HL-60 (cell line): ENCODE measurements around the gene CIAO3.

Source experiments
- DNase-seq, 2 experiments: peaks; one replicate each; pipeline ENCODE4 v3.0.0-alpha.2; 2010 to 2020; ENCODE audit warnings: low read depth in 1 of 2, low spot score in 1 of 2
- H3K27ac ChIP-seq: fragments of 250-450 bp; sonication (Bioruptor Pico); replicated peaks from 2 replicates; pipeline ENCODE4 v1.5.1; 2020; ENCODE audit warnings: mild to moderate bottlenecking, moderate library complexity
- H3K27me3 ChIP-seq: fragments of 250-450 bp; sonication (Bioruptor Pico); 2 replicates; pipeline ENCODE4 v1.5.1; 2021; ENCODE audit warnings: mild to moderate bottlenecking, moderate library complexity; ENCODE audit not compliant: insufficient read depth, poor library complexity, severe bottlenecking
- H3K4me3 ChIP-seq: replicated peaks from 2 replicates; pipeline ENCODE4 v1.5.1; 2011; ENCODE audit warnings: mild to moderate bottlenecking, control low read depth, low read length; ENCODE audit not compliant: insufficient read depth
- CTCF ChIP-seq: IDR thresholded peaks from one replicate; pipeline ENCODE4 v1.5.1; 2011; ENCODE audit warnings: low read length, control low read depth, inconsistent platforms; ENCODE audit not compliant: insufficient read depth
- GABPA ChIP-seq: IDR thresholded peaks from 2 replicates; pipeline ENCODE4 v1.6.1; 2012; ENCODE audit warnings: low read depth
- POLR2AphosphoS5 ChIP-seq: IDR thresholded peaks from 2 replicates; pipeline ENCODE4 v1.6.1; 2012; ENCODE audit warnings: low read depth
- REST ChIP-seq: IDR thresholded peaks from 2 replicates; pipeline ENCODE4 v1.6.1; 2012; ENCODE audit warnings: low read depth; ENCODE audit not compliant: insufficient replicate concordance
- SPI1 ChIP-seq: IDR thresholded peaks from 2 replicates; pipeline ENCODE4 v1.6.1; 2012; ENCODE audit warnings: low read depth, mild to moderate bottlenecking, borderline replicate concordance

CIAO3 gene

DNA sequence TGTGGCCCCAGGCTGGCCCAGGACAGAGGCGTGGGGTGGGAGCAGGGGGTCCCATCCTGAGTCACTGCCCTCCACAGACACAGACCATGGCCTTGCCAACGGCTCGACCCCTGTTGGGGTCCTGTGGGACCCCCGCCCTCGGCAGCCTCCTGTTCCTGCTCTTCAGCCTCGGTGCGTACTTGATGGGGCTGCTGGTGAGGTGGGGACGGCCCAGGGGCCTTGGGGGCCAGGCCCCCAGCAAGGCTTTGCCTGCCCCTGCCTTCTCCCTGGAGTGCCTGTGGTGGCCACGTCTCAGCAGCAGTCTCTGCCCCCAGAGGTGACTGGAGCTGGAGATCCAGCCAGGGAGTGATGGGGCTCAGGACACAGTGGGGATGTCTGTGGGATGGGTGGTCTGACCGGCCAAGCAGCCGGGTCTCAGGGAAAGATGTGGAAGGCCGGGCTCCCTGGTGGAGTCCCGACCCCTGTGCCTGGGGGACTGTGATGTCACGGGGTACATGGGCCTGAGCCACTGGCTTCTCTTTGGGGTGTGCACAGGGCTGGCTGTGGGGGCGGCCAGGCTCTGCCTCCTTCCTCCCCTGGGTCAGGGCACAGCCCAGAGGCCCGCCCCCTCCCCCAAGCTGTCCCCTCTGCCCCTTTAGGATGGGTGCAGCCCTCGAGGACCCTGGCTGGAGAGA is 21.9 kb upstream of the CIAO3 start:
- Histone ChIP-seq H3K4me3 (no peak overlapping the region), H3K27ac (no peak overlapping the region), H3K27me3 (no peaks in the 10 kb centered on the region)
- no peak for TF ChIP-seq GABPA
- no peak for TF ChIP-seq REST
- no peak for TF ChIP-seq SPI1
- no peak for TF ChIP-seq CTCF
- TF ChIP-seq POLR2AphosphoS5: no peak
- no peak for DNase-seq

DNA sequence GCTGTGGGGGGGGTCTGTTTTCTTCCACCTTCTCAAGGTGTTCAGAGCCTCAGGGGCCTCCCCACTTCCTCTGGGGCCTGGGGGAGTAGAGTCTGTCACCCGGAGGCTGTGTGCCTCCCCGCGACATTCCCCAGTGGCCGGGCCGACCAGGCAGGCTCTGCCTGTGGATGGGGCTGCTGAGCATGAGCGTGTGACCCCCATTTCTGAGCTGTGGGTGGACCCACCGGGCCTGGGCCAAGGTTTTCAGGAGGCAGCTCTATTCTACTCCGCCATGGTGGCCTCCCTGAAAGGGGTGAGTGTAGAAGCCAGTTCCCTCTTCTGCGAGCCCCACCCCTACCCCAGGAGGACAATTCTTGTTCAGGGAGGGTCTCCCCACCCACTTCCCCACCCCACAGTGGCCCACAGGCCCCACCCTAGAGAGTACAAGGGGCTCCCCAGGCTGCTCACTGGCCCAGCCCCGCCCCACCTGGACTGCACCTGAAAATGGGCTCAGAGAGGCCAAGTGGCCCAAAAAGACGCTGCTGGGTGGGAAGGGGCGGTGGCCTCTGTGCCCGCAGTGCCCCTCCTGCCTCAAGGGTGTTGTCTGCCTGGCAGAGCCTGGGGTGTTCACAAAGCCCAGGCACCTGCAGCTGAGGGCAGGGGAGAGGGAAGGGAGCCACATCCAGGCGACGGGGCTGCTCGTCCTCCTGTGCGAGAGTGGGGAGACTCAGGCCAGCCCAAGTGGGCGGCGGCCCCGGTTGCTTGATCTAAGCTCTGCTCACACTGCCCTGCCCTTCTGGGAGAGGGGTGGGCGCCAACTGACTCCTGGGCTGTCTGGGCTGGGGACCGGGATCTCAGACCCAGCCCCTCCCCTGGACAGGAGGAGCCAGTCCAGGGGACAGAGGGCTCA is 21.1 kb upstream of the CIAO3 start:
- DNase-seq: no peak
- no peak overlapping the region for H3K4me3 ChIP-seq
- H3K27me3 ChIP-seq: no peaks in the 10 kb centered on the region
- no peak overlapping the region for H3K27ac ChIP-seq
- TF ChIP-seq GABPA (no peak), POLR2AphosphoS5 (no peak), CTCF (no peak), SPI1 (no peak), REST (no peak)

- TF ChIP-seq CTCF (no peak), POLR2AphosphoS5 (no peak), SPI1 (no peak), REST (no peak)
- DNase-seq: no peak
- no peaks in the 10 kb centered on the region for H3K27me3 ChIP-seq
- no peak within 1 kb of the TSS for H3K27ac ChIP-seq
- H3K4me3 ChIP-seq: no peak within 1 kb of the TSS
These were observed 19.9 kb upstream of the CIAO3 start, which contains the start of gene MSLN for GRCh38 chr16:760545-761343. Gene MSLN, plus strand, starts transcription at chr16:760734. Its CDS starts 1,947 bp downstream, at chr16:762681.
